GM18870 (cell line): ENCODE data around the gene ZFYVE19.

Experiments
- ATAC-seq: cut with Tn5 transposase; IDR thresholded peaks from one replicate; pipeline ENCODE4 v1.9.1; 2021; ENCODE audit warnings: moderate library complexity; ENCODE audit not compliant: unreplicated experiment

Gene ZFYVE19

GRCh38 chr15:40807028-40807887, at the start of gene ZFYVE19, which contains the start of gene DNAJC17:
Gene ZFYVE19 (plus strand): TSS chr15:40807089. CDS start chr15:40807590, 501 bp downstream.
Gene DNAJC17 (minus strand): TSS chr15:40807473. CDS start chr15:40807446, 27 bp downstream.
- ATAC-seq: peak; percentile 94

- ATAC-seq: no peak
These were observed 46.9 kb upstream of the ZFYVE19 start for GRCh38 chr15:40759961-40760360.

GRCh38 chr15:40762919-40763800, 43.7 kb upstream of the ZFYVE19 start:
- ATAC-seq: no peak

- ATAC-seq: no peak
These were observed 42.9 kb upstream of the ZFYVE19 start, which contains the start of gene GCHFR for GRCh38 chr15:40763801-40764628. Gene GCHFR (plus strand): TSS chr15:40764068. CDS start chr15:40764181, 113 bp downstream.

- no peak for ATAC-seq
These were observed 42.2 kb upstream of the ZFYVE19 start for GRCh38 chr15:40764629-40765103.

GRCh38 chr15:40766194-40766815, 40.6 kb upstream of the ZFYVE19 start:
- no peak for ATAC-seq

- no peak for ATAC-seq
These were observed 39.7 kb upstream of the ZFYVE19 start for GRCh38 chr15:40766906-40767837.

GRCh38 chr15:40767838-40768500, 38.9 kb upstream of the ZFYVE19 start:
- ATAC-seq: no peak

GRCh38 chr15:40768521-40769273, 38.2 kb upstream of the ZFYVE19 start:
- no peak for ATAC-seq

GRCh38 chr15:40769274-40770146, 37.4 kb upstream of the ZFYVE19 start, which contains the start of gene C15orf62:
Gene C15orf62 (plus strand): TSS chr15:40769980. CDS start chr15:40770496, 516 bp downstream.
- no peak for ATAC-seq

GRCh38 chr15:40770147-40770721, 36.7 kb upstream of the ZFYVE19 start:
- no peak for ATAC-seq

- no peak for ATAC-seq
These were observed 35.6 kb upstream of the ZFYVE19 start for GRCh38 chr15:40771242-40771641.

- no peak for ATAC-seq
These were observed 34.9 kb upstream of the ZFYVE19 start for GRCh38 chr15:40772014-40772413.

GRCh38 chr15:40773496-40773895, 33.4 kb upstream of the ZFYVE19 start:
- ATAC-seq: no peak

- ATAC-seq: no peak
These were observed 33.0 kb upstream of the ZFYVE19 start for GRCh38 chr15:40773902-40774301.

- no peak for ATAC-seq
These were observed 31.9 kb upstream of the ZFYVE19 start for GRCh38 chr15:40775007-40775406.
